Left lung (tissue), 10 donors: ENCODE measurements around the gene ARHGAP1. TPM values are rescaled to one million over a fixed set of nuclear protein-coding genes. Genes with fewer than 3 reads are reported as not detected.

Experiments
- ATAC-seq: fragments of 200-7000 bp; cut with Tn5 transposase; one replicate; pipeline ENCODE4 v1.9.1; 2020; ENCODE audit warnings: moderate library complexity
- DNase-seq, 4 donors: peaks; one replicate each; pipeline ENCODE4 v3.0.0-alpha.2; 2013 to 2020
- H3K27ac ChIP-seq, 2 donors: fragments of 200-600 bp; sonication (generic) in 1 of 2; one replicate each; pipeline versions ENCODE4 v1.5.0 to v1.8.0; 2020 to 2021
- H3K27me3 ChIP-seq, 2 donors: fragments of 200-600 bp; sonication (generic) in 1 of 2; one replicate each; pipeline versions ENCODE4 v1.5.0 to v1.8.0; 2020 to 2021
- H3K36me3 ChIP-seq, 2 donors: fragments of 200-600 bp; sonication (generic) in 1 of 2; one replicate each; pipeline versions ENCODE4 v1.5.0 to v1.8.0; 2020 to 2021
- H3K4me1 ChIP-seq, 2 donors: fragments of 200-600 bp; one replicate each; pipeline ENCODE4 v1.8.0; 2021
- H3K4me3 ChIP-seq, 2 donors: fragments of 200-600 bp; sonication (generic) in 1 of 2; one replicate each; pipeline versions ENCODE4 v1.5.0 to v1.8.0; 2020 to 2021; ENCODE audit warnings: mild to moderate bottlenecking in 1 of 2
- H3K9me3 ChIP-seq, 2 donors: fragments of 200-600 bp; sonication (generic) in 1 of 2; one replicate each; pipeline versions ENCODE4 v1.5.0 to v1.8.0; 2020 to 2021
- CTCF ChIP-seq, 2 donors: fragments of 200-600 bp; sonication (generic) in 1 of 2; IDR thresholded peaks; one replicate each; pipeline versions ENCODE4 v1.5.0 to v1.8.0; 2021; ENCODE audit warnings: antibody characterized with exemption in 2 of 2
- intact Hi-C, 2 donors: fragments of 100-400 bp; cut with DNase I; formaldehyde crosslinking; loops; one replicate each; pipeline versions ENCODE4 v1.11.2 to v1.14.2; 2022
- polyA plus RNA-seq, 6 donors: library from polyadenylated mRNA; unstranded; fragments of 120-200 nt; gene quantifications; one replicate each; pipeline ENCODE4 v1.2.1, GENCODE V29; 2013; ENCODE audit not compliant: insufficient read length in 6 of 6
- total RNA-seq, 2 donors: library from RNA; stranded (reverse); fragmentation: NEBNext Ultra II Directional; extraction: Animal tissue kit (Norgen Biotek cat#: 25700); gene quantifications; one replicate each; pipeline ENCODE4 v1.2.1, GENCODE V29; 2021
- donor health status: DM: no; HTN: yes; CAD: no.
- donor health status: DM: no; HTN: no; CAD: no.

The ARHGAP1 gene
- total and polyA plus RNA-seq, 8 donors = 59.9 to 90.3 (median 67.0) TPM

- Histone ChIP-seq H3K27ac (no peak overlapping the region), H3K4me1 (peaks cover 0 to 37% of the 10 kb centered on the region in 2 donors), H3K4me3 (no peak overlapping the region), H3K36me3 (peaks cover 0 to 99% of the 10 kb centered on the region in 2 donors), H3K9me3 (no peaks in the 10 kb centered on the region), H3K27me3 (no peaks in the 10 kb centered on the region)
- no peak for DNase-seq
- no peak for TF ChIP-seq CTCF (IDR thresholded peaks at IDR 0.05)
- intact Hi-C loops = no loop called here
- no peak for ATAC-seq
Measured at GRCh38 chr11:46668480-46669085, 31.8 kb downstream of the ARHGAP1 start.

- no peaks in the 10 kb centered on the region for H3K27me3 ChIP-seq
- peaks cover 0 to 99% of the 10 kb centered on the region in 2 donors for H3K36me3 ChIP-seq
- no peak for TF ChIP-seq CTCF (IDR thresholded peaks at IDR 0.05)
- DNase-seq = no peak
- peaks cover 0 to 22% of the 10 kb centered on the region in 2 donors for H3K4me1 ChIP-seq
- H3K4me3 ChIP-seq = no peak overlapping the region
- intact Hi-C loops = no loop called here
- no peak overlapping the region for H3K27ac ChIP-seq
- H3K9me3 ChIP-seq = no peaks in the 10 kb centered on the region
- ATAC-seq = no peak
Measured at GRCh38 chr11:46667043-46667481, 33.4 kb downstream of the ARHGAP1 start.

GRCh38 chr11:46666516-46666915, 33.9 kb downstream of the ARHGAP1 start:
- Histone ChIP-seq H3K4me1 (peaks cover 0 to 17% of the 10 kb centered on the region in 2 donors), H3K4me3 (no peak overlapping the region), H3K9me3 (no peaks in the 10 kb centered on the region), H3K36me3 (peaks cover 0 to 99% of the 10 kb centered on the region in 2 donors), H3K27ac (no peak overlapping the region), H3K27me3 (no peaks in the 10 kb centered on the region)
- DNase-seq (no peak), ATAC-seq (no peak)
- no peak for TF ChIP-seq CTCF (IDR thresholded peaks at IDR 0.05)
- intact Hi-C loops = no loop called here

- intact Hi-C loops = no loop called here
- Histone ChIP-seq H3K36me3 (peaks cover 0 to 99% of the 10 kb centered on the region in 2 donors), H3K27ac (no peak overlapping the region), H3K27me3 (no peaks in the 10 kb centered on the region), H3K4me1 (peaks cover 0 to 5% of the 10 kb centered on the region in 2 donors), H3K4me3 (no peak overlapping the region), H3K9me3 (no peaks in the 10 kb centered on the region)
- no peak for DNase-seq
- TF ChIP-seq CTCF (IDR thresholded peaks at IDR 0.05) = no peak
- no peak for ATAC-seq
Measured at GRCh38 chr11:46665356-46665755, 35.1 kb downstream of the ARHGAP1 start.

- Histone ChIP-seq H3K27me3 (no peaks in the 10 kb centered on the region), H3K4me3 (no peak overlapping the region), H3K36me3 (peaks cover 0 to 97% of the 10 kb centered on the region in 2 donors), H3K4me1 (peaks cover 0 to 5% of the 10 kb centered on the region in 2 donors), H3K27ac (no peak overlapping the region), H3K9me3 (no peaks in the 10 kb centered on the region)
- ATAC-seq (no peak), DNase-seq (no peak)
- TF ChIP-seq CTCF (IDR thresholded peaks at IDR 0.05) = no peak
- intact Hi-C loops = no loop called here
Measured at GRCh38 chr11:46664612-46665011, 35.8 kb downstream of the ARHGAP1 start.
